Smooth muscle cell (in vitro differentiated cells): Measurements from ENCODE around the gene FAM107B. TPM values are rescaled to one million over a fixed set of nuclear protein-coding genes. Genes with fewer than 3 reads are reported as not detected.

Experiments used
- DNase-seq: peaks from one replicate; lab custom pipeline; 2025; ENCODE audit not compliant: unreplicated experiment; lab: John Stamatoyannopoulos, UW
- H2AFZ ChIP-seq: fragments of 200-600 bp; sonication (generic); 2 replicates; pipeline ENCODE4 v1.6.0; 2016; ENCODE audit warnings: antibody characterized with exemption, low read depth, mild to moderate bottlenecking
- H3F3A ChIP-seq: fragments of 200-600 bp; sonication (generic); 2 replicates; pipeline ENCODE4 v1.6.0; 2017; ENCODE audit warnings: antibody characterized with exemption, low read depth
- H3K27ac ChIP-seq: fragments of 200-600 bp; sonication (generic); 2 replicates; pipeline ENCODE4 v1.5.1; 2016; ENCODE audit warnings: low read depth, mild to moderate bottlenecking
- H3K27me3 ChIP-seq: fragments of 200-600 bp; sonication (generic); 2 replicates; pipeline ENCODE4 v1.6.1; 2016; ENCODE audit warnings: low read depth, mild to moderate bottlenecking
- H3K36me3 ChIP-seq: fragments of 200-600 bp; sonication (generic); 2 replicates; pipeline ENCODE4 v1.5.1; 2016; ENCODE audit warnings: low read depth
- H3K4me1 ChIP-seq: fragments of 200-600 bp; sonication (generic); 2 replicates; pipeline ENCODE4 v1.5.1; 2016; ENCODE audit warnings: low read depth
- H3K4me2 ChIP-seq: fragments of 200-600 bp; sonication (generic); 2 replicates; pipeline ENCODE4 v1.6.0; 2016; ENCODE audit warnings: mild to moderate bottlenecking
- H3K4me3 ChIP-seq: fragments of 200-600 bp; sonication (generic); 2 replicates; pipeline ENCODE4 v1.5.1; 2016; ENCODE audit warnings: mild to moderate bottlenecking
- H3K79me2 ChIP-seq: fragments of 200-600 bp; sonication (generic); 2 replicates; pipeline ENCODE4 v1.6.0; 2016; ENCODE audit warnings: low read depth, mild to moderate bottlenecking
- H3K9ac ChIP-seq: fragments of 200-600 bp; sonication (generic); 2 replicates; pipeline ENCODE4 v1.6.0; 2016; ENCODE audit warnings: low read depth
- H3K9me3 ChIP-seq: fragments of 200-600 bp; sonication (generic); replicated peaks from 2 replicates; pipeline ENCODE4 v1.5.1; 2016; ENCODE audit warnings: low read depth
- H4K20me1 ChIP-seq: fragments of 200-600 bp; sonication (generic); 2 replicates; pipeline ENCODE4 v1.6.0; 2016; ENCODE audit warnings: low read depth
- WGBS: methylation state at CpG from one replicate; pipeline ENCODE4 v1.1.7; 2016; ENCODE audit warnings: low lambda C conversion rate; 5-methylcytosine and 5-hydroxymethylcytosine counted together
- polyA plus RNA-seq: library from polyadenylated mRNA; unstranded; fragments of >200 nt; fragmentation: Nextera tagmentation; extraction: Ambion mirVana; gene quantifications from 2 replicates; pipeline ENCODE4 v1.2.1, GENCODE V29; 2016
- total RNA-seq: library from RNA; depleted of rRNA; stranded (reverse); fragments of >200 nt; gene quantifications from 2 replicates; pipeline ENCODE4 v1.2.3, GENCODE V29; 2014
- TF ChIP-seq, protein P1 (sequence below): fragments of 200-600 bp; sonication (generic); IDR thresholded peaks from 2 replicates; pipeline ENCODE4 v1.5.1; 2017; ENCODE audit warnings: borderline replicate concordance, mild to moderate bottlenecking, antibody characterized with exemption; ENCODE audit not compliant: insufficient read depth, poor library complexity, severe bottlenecking

The FAM107B gene
- total and polyA plus RNA-seq, 2 experiments from 2014 or later: 8.7 to 9.0 TPM

DNA sequence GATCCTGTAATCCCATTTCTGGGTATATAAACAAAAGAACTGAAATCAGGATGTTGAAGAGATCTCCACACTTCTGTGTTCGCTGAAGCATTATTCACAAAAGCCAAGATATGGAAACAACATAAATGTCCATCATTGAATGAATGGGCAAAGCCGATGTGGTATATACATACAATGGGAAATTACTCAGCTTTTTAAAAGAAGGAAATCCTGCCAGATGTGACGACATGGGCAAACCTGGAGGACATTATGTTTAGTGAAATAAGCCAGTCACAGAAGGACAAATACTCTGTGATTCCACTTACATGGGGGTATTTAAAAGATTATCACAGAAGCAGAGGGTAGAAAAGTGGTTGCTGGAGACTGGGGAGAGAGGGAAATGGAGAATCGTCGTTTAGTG is 23.9 kb upstream of the FAM107B start:
- Histone ChIP-seq H3F3A (no peaks in the 10 kb centered on the region), H3K79me2 (no peaks in the 10 kb centered on the region), H3K27me3 (peaks cover 25% of the 10 kb centered on the region), H2AFZ (no peak overlapping the region), H3K9ac (no peak overlapping the region), H3K9me3 (no peaks in the 10 kb centered on the region), H3K36me3 (no peaks in the 10 kb centered on the region), H3K27ac (no peak overlapping the region), H3K4me3 (no peak overlapping the region), H3K4me2 (no peak overlapping the region), H4K20me1 (no peaks in the 10 kb centered on the region), H3K4me1 (no peaks in the 10 kb centered on the region)
- TF ChIP-seq, protein P1, sequence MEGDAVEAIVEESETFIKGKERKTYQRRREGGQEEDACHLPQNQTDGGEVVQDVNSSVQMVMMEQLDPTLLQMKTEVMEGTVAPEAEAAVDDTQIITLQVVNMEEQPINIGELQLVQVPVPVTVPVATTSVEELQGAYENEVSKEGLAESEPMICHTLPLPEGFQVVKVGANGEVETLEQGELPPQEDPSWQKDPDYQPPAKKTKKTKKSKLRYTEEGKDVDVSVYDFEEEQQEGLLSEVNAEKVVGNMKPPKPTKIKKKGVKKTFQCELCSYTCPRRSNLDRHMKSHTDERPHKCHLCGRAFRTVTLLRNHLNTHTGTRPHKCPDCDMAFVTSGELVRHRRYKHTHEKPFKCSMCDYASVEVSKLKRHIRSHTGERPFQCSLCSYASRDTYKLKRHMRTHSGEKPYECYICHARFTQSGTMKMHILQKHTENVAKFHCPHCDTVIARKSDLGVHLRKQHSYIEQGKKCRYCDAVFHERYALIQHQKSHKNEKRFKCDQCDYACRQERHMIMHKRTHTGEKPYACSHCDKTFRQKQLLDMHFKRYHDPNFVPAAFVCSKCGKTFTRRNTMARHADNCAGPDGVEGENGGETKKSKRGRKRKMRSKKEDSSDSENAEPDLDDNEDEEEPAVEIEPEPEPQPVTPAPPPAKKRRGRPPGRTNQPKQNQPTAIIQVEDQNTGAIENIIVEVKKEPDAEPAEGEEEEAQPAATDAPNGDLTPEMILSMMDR: no peak
- 85% methylated on average over 5 of the region's 5 CpGs for WGBS
- no peak for DNase-seq

DNA sequence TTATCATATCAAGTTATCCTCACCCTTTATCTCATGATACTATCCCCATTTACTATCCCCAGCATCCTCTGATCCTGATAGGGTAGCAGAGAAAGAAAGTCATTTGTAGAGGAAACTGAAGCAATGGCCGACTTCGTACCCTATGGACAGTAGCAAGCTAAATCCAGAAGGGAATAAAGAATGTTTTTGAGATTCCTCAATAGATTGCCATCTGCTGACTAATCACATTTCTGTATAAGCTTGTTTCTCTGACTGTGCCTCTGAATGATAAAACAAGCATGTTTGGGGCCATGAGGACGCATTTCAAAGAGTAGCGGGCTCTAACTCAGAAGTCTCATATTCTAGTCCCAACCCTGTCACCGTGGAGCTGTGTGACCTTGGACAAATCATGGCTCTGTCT is 13.2 kb upstream of the FAM107B start:
- no peak overlapping the region for H2AFZ ChIP-seq

DNA sequence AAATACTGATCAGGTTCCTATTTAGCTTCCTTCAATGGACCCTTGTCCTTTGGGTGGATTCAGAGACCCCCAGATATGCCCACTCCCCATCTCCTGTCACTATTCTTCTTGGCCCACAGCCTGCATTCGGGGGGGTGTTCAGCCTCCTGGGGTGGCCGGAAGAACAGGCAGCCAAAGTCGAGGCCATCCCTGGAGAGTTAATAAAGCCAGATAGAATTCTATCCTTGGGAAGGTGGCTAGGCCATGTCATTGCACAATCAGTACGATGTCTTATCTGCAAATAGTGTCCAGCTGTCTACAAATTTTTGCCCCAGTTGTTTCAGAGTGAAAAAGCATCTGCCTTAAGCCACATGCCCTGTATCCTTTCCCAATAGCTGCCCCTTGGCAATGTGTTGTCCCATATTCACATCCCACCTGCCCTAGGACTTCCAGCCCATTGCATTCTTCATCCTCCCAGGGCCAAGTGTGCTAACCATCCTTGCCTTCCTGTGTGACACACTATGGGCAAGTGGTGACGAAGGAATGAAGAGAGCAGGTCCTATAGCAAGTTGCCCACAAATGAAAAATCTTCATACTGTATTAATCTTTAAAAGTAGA is 9.9 kb upstream of the FAM107B start:
- WGBS: 77% methylated on average over 5 of the region's 5 CpGs
- Histone ChIP-seq H3K27ac (no peak overlapping the region), H3K79me2 (no peaks in the 10 kb centered on the region), H3K4me1 (no peaks in the 10 kb centered on the region), H3K4me3 (no peak overlapping the region), H3K4me2 (no peak overlapping the region), H2AFZ (no peak overlapping the region), H3K27me3 (no peaks in the 10 kb centered on the region), H3F3A (no peaks in the 10 kb centered on the region), H3K9ac (no peak overlapping the region), H3K9me3 (no peaks in the 10 kb centered on the region), H4K20me1 (no peaks in the 10 kb centered on the region), H3K36me3 (no peaks in the 10 kb centered on the region)
- DNase-seq: no peak
- TF ChIP-seq, protein P1: no peak

More for the DNA sequence above, 13.2 kb upstream of the FAM107B start:
- no peak overlapping the region for H3K27ac ChIP-seq
- TF ChIP-seq, protein P1: no peak
- no peaks in the 10 kb centered on the region for H3K9me3 ChIP-seq
- WGBS: 90% methylated on average over 5 of the region's 5 CpGs
- no peaks in the 10 kb centered on the region for H3K4me1 ChIP-seq
- H3K79me2 ChIP-seq: no peaks in the 10 kb centered on the region
- H3F3A ChIP-seq: no peaks in the 10 kb centered on the region
- H3K9ac ChIP-seq: no peak overlapping the region
- H3K27me3 ChIP-seq: no peaks in the 10 kb centered on the region
- no peak overlapping the region for H3K4me3 ChIP-seq
- no peaks in the 10 kb centered on the region for H4K20me1 ChIP-seq
- H3K36me3 ChIP-seq: no peaks in the 10 kb centered on the region
- H3K4me2 ChIP-seq: no peak overlapping the region
- DNase-seq: no peak

DNA sequence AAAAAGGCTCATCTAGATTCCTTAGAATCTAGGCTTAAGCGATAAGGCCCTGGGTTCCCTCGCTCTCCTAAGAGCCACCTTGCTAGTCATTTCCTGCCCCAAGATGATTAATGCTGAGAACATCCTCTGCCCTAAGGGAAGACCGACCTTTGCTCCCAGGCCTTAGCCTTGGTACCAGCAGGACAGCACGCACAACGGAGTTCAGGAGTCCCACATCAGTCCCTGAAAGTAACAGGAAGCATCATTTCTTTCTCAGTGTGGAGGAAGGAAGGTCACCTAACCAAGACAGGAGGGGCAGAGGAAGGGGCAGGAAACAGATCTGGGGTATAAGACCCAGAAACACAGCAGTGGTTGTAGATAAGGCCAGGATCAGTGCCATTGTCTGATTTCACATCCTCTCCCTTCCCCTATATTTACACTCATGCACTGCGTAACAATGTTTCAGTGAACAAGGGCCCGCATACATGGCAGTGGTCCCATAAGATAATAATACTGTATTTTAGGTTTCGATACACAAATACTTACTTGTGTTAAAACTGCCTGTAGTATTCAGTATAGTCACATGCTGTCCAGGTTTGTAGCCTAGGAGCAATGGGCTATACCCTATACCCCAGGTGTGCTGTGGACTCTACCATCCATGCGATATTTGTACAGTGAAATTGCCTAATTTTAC is 8.1 kb upstream of the FAM107B start:
- no peak for DNase-seq
- Histone ChIP-seq H3K27me3 (no peaks in the 10 kb centered on the region), H3K4me2 (no peak overlapping the region), H3K4me3 (no peak overlapping the region), H3K9ac (no peak overlapping the region), H3K79me2 (no peaks in the 10 kb centered on the region), H3K27ac (no peak overlapping the region), H2AFZ (no peak overlapping the region), H3K9me3 (no peaks in the 10 kb centered on the region), H3F3A (no peaks in the 10 kb centered on the region), H3K4me1 (no peaks in the 10 kb centered on the region), H4K20me1 (no peaks in the 10 kb centered on the region), H3K36me3 (no peaks in the 10 kb centered on the region)
- TF ChIP-seq, protein P1: no peak
- 69% methylated on average over 9 of the region's 9 CpGs for WGBS
